HepG2 (cell line): ENCODE data around the gene GPR162. TPM values are rescaled to one million over a fixed set of nuclear protein-coding genes. Genes with fewer than 3 reads are reported as not detected.
A peak's percentile ranks its signal among the peaks of the same experiment; 100 is the strongest.

ENCODE experiments used
- BORCS8-MEF2B ChIP-seq: sonication (generic); formaldehyde crosslinking; IDR thresholded peaks from 2 replicates; pipeline ENCODE4 v1.8.0; 2022; ENCODE audit warnings: mild to moderate bottlenecking, missing genetic modification reagents
- FOSL2 ChIP-seq: sonication (generic); formaldehyde crosslinking; IDR thresholded peaks from 2 replicates; pipeline ENCODE4 v1.4.0; 2020; ENCODE audit warnings: missing genetic modification reagents
- FOXM1 ChIP-seq: sonication (generic); formaldehyde crosslinking; IDR thresholded peaks from 2 replicates; pipeline ENCODE4 v1.5.0; 2020; ENCODE audit warnings: missing genetic modification reagents
- KDM3A ChIP-seq: IDR thresholded peaks from 2 replicates; pipeline ENCODE4 v1.6.1; 2018; ENCODE audit warnings: low read depth, missing compliant biosample characterization
- SALL1 ChIP-seq: sonication (generic); formaldehyde crosslinking; IDR thresholded peaks from 2 replicates; pipeline ENCODE4 v1.8.0; 2022; ENCODE audit warnings: mild to moderate bottlenecking, missing genetic modification reagents
- TBX2 ChIP-seq: sonication (generic); formaldehyde crosslinking; IDR thresholded peaks from 2 replicates; pipeline ENCODE4 v1.5.0; 2020; ENCODE audit warnings: missing genetic modification reagents, mild to moderate bottlenecking, borderline replicate concordance
- ZBTB26 ChIP-seq: IDR thresholded peaks from 2 replicates; pipeline ENCODE4 v1.6.1; 2016; ENCODE audit warnings: missing compliant biosample characterization, missing genetic modification reagents, borderline replicate concordance
- ZNF3 ChIP-seq: IDR thresholded peaks from 2 replicates; pipeline ENCODE4 v1.7.0; 2017; ENCODE audit warnings: inconsistent platforms
- ZNF318 ChIP-seq: sonication (generic); formaldehyde crosslinking; IDR thresholded peaks from 2 replicates; pipeline ENCODE4 v1.4.0; 2020; ENCODE audit warnings: mild to moderate bottlenecking, missing genetic modification reagents
- ZNF543 ChIP-seq: sonication (generic); formaldehyde crosslinking; IDR thresholded peaks from 2 replicates; pipeline ENCODE4 v1.4.0; 2020; ENCODE audit warnings: mild to moderate bottlenecking, missing genetic modification reagents
- polyA plus RNA-seq, 8 experiments: library from polyadenylated mRNA; depleted of rRNA in 3 of 8; stranded (reverse) in 7 of 8; unstranded in 1 of 8; fragments of >200 nt; fragmentation: Illumina TruSeq in 4 of 8; extraction: Trizol in 4 of 8; gene quantifications; 2 replicates each; pipeline versions ENCODE4 v1.2.1 to v1.2.3, GENCODE V29; 2011 to 2016; ENCODE audit warnings: low read depth in 4 of 8, missing spikeins in 1 of 8, mixed read lengths in 1 of 8; ENCODE audit not compliant: insufficient read depth in 1 of 8
- total RNA-seq, 5 experiments: library from RNA; depleted of rRNA; stranded (reverse); fragments of >200 nt; fragmentation: Illumina TruSeq; extraction: Trizol; gene quantifications; 2 replicates each; pipeline ENCODE4 v1.2.3, GENCODE V29; 2016; ENCODE audit warnings: low read depth in 1 of 5
- TF ChIP-seq, protein P1 (sequence below): sonication (generic); formaldehyde crosslinking; IDR thresholded peaks from 2 replicates; pipeline ENCODE4 v1.4.0; 2020; ENCODE audit warnings: missing genetic modification reagents
- TF ChIP-seq, protein P2 (sequence below): IDR thresholded peaks from 2 replicates; pipeline ENCODE4 v1.6.1; 2016
- TF ChIP-seq, protein P3 (sequence below): sonication (generic); formaldehyde crosslinking; IDR thresholded peaks from 2 replicates; pipeline ENCODE4 v1.9.0; 2021; ENCODE audit warnings: missing genetic modification reagents, borderline replicate concordance

Gene GPR162
- total and polyA plus RNA-seq, 2 of the 13 experiments (the other 11 are each of a cell fraction or from before 2014, with no cell fraction given) = 0.08 TPM; not detected in 1

- TF ChIP-seq, protein P1, sequence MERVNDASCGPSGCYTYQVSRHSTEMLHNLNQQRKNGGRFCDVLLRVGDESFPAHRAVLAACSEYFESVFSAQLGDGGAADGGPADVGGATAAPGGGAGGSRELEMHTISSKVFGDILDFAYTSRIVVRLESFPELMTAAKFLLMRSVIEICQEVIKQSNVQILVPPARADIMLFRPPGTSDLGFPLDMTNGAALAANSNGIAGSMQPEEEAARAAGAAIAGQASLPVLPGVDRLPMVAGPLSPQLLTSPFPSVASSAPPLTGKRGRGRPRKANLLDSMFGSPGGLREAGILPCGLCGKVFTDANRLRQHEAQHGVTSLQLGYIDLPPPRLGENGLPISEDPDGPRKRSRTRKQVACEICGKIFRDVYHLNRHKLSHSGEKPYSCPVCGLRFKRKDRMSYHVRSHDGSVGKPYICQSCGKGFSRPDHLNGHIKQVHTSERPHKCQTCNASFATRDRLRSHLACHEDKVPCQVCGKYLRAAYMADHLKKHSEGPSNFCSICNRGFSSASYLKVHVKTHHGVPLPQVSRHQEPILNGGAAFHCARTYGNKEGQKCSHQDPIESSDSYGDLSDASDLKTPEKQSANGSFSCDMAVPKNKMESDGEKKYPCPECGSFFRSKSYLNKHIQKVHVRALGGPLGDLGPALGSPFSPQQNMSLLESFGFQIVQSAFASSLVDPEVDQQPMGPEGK = peak; percentile 16; the same call in 1 of the 2 replicates
- TF ChIP-seq ZNF318 (no peak), ZNF3 (CRISPR knock-in tag) (no peak), TBX2 (CRISPR knock-in tag) (peak; percentile 44; the same call in 1 of the 2 replicates), FOXM1 (CRISPR knock-in tag) (no peak), ZBTB26 (no peak), ZNF543 (CRISPR knock-in tag) (peak; percentile 69; the same call in 1 of the 2 replicates), SALL1 (peak; percentile 86), FOSL2 (CRISPR knock-in tag) (peak; percentile 29; the same call in 1 of the 2 replicates), BORCS8-MEF2B (peak; percentile 64; the same call in 1 of the 2 replicates), KDM3A (no peak)
- TF ChIP-seq, protein P2, sequence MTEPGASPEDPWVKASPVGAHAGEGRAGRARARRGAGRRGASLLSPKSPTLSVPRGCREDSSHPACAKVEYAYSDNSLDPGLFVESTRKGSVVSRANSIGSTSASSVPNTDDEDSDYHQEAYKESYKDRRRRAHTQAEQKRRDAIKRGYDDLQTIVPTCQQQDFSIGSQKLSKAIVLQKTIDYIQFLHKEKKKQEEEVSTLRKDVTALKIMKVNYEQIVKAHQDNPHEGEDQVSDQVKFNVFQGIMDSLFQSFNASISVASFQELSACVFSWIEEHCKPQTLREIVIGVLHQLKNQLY = 0 out of 2 replicates have a peak, but pooled peaks have one; percentile 20
- TF ChIP-seq, protein P3, sequence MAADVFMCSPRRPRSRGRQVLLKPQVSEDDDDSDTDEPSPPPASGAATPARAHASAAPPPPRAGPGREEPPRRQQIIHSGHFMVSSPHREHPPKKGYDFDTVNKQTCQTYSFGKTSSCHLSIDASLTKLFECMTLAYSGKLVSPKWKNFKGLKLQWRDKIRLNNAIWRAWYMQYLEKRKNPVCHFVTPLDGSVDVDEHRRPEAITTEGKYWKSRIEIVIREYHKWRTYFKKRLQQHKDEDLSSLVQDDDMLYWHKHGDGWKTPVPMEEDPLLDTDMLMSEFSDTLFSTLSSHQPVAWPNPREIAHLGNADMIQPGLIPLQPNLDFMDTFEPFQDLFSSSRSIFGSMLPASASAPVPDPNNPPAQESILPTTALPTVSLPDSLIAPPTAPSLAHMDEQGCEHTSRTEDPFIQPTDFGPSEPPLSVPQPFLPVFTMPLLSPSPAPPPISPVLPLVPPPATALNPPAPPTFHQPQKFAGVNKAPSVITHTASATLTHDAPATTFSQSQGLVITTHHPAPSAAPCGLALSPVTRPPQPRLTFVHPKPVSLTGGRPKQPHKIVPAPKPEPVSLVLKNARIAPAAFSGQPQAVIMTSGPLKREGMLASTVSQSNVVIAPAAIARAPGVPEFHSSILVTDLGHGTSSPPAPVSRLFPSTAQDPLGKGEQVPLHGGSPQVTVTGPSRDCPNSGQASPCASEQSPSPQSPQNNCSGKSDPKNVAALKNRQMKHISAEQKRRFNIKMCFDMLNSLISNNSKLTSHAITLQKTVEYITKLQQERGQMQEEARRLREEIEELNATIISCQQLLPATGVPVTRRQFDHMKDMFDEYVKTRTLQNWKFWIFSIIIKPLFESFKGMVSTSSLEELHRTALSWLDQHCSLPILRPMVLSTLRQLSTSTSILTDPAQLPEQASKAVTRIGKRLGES (CRISPR knock-in tag) = no peak
Observed at GRCh38 chr12:6779708-6780432, 41.8 kb upstream of the GPR162 start (continued).
